Limb (tissue), 2 donors: Measurements from ENCODE around the gene NHLRC2.
"Not testable (repeated sequence)": the region's sequence is repeated elsewhere in the genome, so short reads cannot be mapped to it uniquely, and the experiment has no call there.

ENCODE experiments used
- DNase-seq, 2 donors: peaks; one replicate each; pipeline ENCODE4 v3.0.0-alpha.2; 2016; ENCODE audit errors: extremely low spot score in 2 of 2

NHLRC2 gene

DNA sequence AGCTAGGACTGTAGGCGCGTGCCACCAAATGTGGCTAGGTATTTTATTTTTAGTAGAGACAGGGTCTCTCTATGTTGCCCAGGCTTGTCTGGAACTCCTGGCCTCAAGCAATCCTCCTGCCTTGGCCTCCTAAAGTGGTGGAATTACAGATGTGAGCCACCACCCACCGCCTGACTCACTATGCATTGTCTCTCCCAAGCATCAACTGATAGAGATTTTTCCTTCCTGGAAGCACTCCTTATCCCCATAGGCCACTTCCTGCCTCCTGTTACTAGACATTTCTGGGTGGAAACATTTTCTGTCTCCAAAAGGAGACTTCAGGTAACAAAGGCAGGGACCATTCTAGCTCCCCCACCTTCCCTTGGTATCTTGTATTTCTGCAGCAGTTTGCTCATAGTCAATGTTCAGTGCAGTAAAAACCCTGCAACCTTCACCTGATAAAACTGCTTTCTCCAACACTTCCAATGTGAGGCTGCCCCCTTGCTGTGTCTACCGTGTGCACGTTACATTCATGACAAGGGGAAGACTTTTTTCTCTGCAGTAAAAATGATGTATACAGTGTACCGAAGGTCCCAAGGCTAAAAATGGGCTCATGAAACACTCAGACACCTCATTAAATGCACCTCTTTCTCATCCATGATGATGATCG lies 84.9 kb downstream of the NHLRC2 start:
- DNase-seq, result no peak

DNA sequence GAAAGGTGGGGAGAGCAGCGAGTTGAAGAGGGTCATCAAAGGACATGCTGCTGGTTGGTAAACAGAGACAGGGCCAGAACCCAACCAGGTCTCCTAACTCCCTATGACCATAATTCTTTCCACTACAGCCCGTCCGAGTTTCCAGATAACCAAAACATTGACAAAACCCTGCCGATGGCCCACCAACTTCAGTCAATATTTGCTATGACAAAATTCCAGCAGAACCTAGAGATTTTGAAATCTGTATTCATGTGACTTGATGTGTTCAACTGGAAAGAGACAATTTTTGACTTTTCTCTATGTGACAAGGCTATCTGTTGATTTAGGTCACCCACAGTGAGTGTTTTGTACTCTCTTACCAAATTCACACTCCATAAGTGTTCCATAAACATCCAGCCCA lies 86.7 kb downstream of the NHLRC2 start:
- no peak for DNase-seq

DNA sequence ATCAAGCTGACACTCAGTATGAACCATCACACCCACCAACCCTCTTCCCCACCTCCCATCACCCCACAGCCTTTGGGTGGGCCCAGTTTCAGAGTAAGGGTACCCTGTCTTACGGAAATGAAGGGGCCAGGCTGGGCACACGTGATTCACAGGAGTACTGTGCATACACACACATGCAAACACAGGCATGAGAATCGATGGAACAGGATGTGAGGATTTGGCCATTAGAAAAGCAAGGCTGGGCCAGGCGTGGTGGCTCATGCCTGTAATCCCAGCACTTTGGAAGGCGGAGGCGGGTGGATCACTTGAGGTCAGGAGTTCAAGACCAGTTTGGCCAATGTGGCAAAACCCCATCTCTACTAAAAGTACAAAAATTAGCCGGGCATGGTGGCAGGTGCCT lies 88.7 kb downstream of the NHLRC2 start:
- DNase-seq, result not testable (repeated sequence)

DNA sequence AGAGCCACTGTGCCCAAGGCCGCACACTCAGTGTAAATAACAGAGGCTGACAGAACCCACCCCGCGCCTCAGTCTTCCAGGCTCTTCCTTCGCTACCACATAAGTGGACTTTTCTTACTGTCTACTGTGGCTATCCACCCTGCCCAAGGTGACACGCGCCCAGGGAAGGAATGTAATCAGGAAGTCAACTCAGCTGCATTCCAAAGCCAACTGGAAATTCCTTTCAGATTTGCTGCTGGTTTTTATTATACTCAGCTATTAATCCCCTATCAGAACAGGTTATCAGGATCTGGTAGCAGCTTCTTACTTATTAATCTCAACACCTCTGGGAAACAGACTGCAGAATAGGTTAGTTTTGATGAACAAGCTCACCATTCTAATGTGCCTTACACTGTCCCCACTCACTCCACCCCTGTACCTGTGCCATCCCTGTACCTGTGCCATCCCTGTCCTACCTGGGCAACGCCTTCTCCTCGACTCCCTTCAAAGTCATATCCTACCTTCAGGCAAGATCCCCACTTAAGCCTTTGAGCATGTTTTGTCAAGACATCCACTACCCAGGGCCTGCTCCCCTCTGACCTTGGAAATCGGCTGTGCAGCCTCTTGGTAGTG lies 90.7 kb downstream of the NHLRC2 start:
- DNase-seq, result no peak

DNA sequence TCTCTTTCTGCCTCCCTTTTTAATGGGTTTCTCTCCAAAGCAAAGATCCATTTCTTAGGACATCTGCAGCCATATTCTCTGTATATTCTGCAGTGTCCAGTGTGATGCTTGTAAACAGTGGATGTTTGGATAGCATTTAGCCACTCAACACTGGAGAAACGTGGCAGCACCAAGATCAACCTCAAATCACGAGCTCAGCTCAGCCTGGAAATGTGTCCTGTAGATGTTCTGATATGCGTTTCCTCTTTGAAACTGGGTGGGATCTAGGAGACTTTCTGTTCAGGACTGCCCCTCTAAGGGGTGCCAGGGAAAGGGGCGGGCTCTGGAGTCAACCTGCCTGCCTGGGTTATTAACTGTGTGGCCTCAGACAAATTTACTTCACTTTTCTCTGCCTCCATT lies 91.2 kb downstream of the NHLRC2 start:
- DNase-seq, result no peak

DNA sequence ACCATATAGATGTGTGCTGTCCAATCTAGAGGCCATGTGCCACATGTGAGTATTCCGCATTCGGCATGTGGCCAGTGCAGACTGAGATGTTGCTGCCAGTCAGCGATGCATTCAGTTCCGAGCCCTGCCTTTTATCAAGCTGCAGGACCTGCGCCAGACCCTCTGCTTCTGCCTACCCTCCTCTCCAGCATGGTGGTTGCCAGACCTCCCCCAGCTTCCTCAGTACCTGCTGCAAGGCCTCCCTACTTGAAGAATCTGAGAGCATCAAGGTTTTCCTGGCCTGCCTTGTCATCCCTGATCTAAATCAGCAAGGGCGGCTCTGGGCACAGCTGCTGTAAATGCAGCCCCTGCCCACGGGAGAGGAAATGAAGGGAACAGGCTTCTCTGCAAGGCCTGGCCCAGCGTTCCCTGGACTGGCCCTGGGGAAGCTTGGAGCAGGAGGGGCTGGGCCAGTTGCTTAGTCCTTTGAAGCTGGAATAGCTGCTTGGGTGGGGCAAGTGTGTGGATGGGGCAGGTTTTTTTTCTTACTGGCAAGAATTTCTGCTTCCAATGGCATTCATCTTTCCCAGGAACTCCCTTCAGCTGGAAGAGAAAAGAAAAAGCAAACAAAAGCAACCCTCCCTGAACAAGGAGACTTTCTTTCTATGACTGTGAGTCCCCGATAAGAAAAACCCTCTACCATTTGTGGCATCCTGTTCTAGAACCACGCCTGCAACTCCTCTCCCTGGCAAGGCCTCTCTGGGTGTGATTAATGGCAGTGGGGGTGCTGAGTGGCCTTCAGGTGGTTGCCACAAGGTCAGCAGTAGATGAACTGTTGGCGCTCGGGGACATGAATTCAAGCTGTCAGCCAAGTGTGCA lies 93.0 kb downstream of the NHLRC2 start:
- no peak for DNase-seq

DNA sequence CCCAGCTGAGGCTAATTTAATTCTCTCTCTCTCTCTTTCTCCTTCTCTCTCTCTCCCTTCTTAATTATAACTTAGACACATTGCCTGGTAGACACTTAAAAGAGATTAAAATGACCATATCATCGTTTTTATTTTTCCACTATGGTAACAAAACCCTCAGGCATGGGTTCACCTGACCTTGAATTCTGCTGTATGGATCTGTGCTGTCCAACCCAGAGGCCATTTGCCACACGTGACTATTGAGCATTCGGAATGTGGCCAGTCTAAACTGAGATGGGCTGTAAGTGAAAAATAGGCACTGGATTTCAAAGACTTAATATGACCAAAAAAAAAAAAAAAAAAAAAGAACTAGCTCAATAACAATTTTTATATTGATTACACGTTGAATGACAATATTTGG lies 93.6 kb downstream of the NHLRC2 start:
- no peak for DNase-seq

DNA sequence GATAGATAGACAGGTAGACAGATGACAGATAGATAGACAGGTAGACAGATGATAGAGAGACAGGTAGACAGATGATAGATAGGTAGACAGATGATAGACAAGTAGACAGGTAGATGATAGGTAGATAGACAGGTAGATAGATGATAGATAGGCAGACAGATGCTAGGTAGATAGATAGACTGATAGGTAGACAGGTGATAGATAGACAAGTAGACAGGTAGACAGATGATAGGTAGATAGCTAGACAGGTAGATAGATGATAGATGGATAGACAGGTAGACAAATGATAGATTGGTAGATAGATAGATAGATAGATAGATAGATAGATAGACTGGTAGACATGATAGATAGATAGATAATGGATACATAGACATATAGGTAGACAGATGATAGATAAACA lies 95.8 kb downstream of the NHLRC2 start:
- no peak for DNase-seq

DNA sequence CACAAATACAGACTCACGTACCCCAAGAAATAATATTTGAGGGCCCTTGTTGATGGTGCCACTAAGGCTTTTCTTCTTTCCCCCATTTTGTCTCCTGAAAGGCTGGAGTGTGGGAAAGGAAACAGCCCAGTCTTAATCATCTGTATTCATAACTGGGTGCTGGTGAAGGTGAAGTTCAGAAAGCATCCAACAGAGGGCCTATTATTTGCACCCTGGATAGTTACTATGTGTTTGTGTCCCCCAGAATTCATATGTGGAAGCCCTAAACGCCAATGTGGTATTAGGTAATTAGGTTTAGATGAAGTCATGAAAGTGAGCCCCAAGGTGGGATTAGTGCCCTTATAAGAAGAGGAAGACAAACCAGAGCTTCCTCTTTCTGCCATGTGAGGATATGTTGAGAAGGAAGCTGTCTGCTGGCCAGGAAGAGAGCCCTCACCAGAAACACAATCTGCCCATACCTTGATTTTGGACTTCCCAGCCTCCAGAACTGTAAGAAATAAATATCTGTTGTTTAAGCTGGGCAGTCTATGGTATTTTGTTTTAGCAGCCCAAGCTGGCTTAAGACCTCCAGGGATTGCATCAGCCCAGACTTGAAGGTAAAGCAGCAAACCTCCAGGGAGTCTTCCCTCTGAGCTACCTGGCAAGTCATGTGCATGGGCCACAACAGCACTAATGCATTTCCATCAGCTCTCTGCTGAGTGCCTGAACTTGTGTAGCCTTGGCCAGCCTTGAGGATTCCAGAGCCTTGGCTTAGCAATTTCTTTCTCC lies 99.2 kb downstream of the NHLRC2 start:
- DNase-seq, result no peak

DNA sequence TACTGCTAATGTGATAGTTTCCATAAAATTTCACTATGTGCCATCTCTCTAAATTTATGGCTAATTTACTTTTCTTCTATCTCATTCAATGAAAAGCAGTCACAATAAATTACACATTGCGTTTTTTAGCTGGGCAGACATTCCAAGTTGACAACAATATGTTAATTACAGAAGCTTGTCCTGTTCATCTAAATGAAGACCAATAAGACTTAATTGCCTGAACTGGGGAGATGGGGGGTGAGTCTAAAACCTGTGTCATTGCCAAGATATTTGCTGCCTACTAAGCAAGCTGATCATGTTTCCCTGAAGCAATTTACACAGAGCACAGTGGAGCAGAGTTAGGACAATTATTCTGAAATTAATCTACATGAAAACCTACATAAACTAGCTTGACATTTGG lies 99.9 kb downstream of the NHLRC2 start:
- DNase-seq, result no peak

DNA sequence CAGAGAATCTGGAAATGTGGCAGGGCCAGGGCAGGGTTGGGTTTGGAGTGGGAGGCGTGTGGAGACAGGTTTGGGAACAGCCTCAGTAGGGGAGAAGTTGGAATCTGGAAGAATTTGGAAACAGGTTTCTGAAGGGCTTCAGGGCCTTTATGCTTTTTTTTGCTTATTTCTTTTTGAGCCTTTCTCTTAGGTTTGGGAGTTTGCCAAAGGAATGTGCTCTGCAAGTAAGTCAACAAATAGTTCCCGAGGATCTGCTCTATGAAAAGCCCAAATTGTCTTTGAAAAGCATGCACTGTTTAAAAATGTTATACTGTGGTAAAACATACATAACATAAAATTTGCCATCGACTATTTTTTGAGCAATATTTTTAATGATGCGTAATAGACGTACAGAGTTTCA lies 102.6 kb downstream of the NHLRC2 start:
- peak in 1 of 2 donors; percentile 53 for DNase-seq

DNA sequence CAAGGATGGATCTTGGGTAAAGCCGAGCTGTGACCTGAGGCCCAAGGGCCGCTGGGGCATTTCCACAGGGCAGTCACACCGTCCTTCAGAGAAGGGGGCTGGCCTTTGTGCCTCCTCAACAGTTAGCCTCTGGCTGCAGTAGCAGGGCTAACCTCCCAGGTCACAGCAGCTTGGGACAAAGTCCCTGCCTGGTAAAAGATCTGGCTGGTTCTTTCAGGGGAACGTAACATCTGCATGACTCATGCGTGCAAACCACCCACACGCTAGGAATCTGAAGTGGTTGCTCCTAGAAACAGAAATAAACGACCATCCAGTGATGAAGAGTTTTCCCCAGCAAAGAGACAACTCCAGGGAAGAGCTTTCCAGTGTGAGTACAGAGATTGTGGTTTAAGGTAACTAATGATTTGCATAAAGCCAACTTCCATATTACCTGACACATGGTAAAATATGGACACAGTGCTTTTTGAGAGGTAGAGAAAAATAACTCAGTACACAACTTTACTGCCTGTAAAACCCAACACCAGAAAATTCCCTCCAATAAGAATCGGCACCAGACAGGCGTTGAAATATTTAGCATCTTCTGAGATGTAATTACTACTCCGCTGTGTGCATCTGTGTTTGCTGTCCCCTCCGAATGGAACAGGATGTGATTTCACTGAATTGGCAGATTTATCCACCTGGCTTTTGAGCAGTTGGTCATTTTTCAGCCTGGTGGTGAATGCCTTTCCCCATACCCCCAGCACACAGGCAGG lies 104.3 kb downstream of the NHLRC2 start:
- peak in 1 of 2 donors; percentile 30 for DNase-seq

DNA sequence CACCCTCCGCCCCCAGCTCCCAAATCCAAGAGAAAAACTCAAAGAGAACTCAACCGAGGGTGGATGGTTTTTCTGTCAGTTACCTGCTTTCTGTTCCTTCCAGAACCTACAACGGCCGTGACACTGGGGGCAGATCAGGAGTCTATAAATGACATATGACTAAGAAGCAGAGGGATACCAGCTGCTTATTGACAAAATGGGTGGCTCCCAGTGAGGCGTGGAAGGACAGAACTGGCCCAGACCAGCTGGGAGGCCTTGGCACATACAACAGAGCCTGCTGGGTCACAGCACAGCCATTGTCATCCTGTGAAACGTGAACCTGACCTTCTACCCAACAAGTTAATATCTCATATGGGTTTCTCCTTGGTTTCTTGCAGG lies 104.9 kb downstream of the NHLRC2 start:
- no peak for DNase-seq

DNA sequence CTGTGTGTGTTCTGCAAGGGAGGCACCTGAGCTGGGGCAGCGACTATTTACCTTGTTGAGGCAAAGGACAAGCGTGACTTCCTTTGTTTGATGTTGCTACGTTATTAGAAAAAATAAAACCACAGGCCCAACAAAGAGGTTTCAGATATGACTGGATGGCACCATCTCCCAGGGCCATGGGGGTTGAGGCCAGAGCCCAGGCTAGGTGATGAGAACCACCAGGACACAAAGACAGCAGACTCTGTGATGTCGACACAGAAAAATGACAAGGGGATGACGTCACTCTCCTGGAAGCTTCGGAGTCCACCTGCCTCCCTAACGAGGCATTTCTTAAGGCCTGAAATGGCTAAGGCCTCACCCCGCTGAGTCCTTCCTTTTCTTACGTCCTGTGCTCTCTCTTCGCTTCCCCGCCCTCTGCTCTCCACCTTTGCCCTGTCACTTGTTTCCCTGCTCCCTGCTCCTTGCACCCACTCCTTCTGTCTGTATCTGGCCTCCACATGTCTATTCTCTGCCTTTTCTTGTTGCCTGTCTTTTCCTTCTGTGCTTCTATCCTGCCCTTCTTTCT lies 106.2 kb downstream of the NHLRC2 start:
- no peak for DNase-seq

DNA sequence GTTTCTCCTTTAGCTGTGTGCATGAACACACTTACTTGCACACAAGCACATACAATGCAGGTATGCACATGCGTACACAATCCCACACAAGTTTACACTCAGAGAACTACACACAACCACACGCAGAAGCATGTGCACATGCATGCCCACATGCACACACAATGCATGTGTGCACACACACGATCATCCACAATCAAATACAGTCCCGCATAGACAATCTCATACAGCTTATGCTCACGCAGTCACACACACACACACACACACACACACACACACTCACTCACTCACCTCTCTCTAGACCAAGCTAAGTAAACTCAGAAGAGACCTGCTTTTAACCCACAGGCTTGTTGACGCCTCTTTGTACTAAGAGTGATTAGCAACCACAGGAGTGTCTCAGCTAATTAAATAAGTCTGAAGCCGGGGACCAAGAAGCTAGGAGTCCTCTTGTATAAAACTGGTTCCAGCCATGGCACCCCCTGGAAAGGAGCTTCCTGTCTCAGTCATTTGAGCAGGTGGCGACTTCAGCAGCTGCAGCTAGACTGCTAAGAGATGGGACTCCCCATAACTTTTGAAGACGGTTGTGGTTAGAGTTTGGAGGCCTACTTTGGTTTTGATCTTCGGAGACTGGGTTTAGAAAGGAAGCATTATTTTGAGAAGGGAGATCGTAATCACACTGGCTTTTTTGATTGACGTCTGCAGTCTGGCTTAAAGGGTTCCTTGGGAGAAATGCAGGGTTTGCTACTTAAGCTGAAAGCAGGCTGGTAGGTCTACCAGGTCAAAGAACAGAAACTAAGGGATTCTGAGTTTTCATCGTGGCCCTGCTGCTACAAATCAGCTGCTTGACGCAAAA lies 106.9 kb downstream of the NHLRC2 start:
- no peak for DNase-seq

DNA sequence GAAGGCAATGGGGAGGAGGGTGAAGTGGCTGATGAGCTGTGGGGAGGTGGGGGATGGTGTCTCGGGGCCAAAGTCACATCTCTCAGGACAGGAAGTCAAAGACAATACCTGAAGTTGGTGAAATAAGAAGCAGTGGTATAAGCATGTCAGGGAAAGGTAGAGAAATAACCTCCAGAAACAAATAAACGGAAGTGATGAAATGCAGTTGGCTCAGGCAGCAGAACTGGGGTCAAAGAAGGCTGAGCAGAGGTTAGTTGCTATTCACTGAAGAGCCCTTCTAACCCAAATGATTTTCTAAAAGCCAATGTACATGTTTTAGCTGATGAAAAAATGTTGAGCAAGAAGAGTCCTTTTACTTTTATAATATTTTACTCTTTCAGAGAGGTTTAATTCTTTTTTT lies 110.6 kb downstream of the NHLRC2 start:
- DNase-seq, result no peak

DNA sequence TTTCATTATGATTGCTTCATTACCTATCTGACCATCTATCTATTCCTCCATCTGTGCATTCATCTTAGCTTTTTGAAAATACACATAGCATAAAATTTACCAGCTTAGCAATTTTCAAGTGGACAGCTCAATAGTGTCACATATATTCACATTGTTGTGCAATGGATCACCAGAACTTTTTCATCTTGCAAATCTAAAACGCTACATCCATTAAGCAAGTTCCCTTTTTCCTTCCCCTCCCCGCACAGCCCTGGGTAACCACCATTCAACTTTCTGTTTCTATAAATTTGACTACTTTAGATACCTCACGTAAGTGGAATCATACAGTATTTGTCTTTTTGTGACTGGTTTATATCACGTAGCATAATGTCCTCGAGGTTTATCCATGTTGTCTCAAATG lies 111.2 kb downstream of the NHLRC2 start:
- DNase-seq, result no peak
